GM20000 (cell line): ENCODE results near the gene GDF11.
A peak's percentile ranks its signal among the peaks of the same experiment; 100 is the strongest.

Experiments
- DNase-seq: peaks from one replicate; pipeline ENCODE4 v3.0.0; 2012; ENCODE audit warnings: low spot score
- TF ChIP-seq, protein P1 (sequence below): IDR thresholded peaks from 2 replicates; pipeline ENCODE4 v1.5.1; 2012; ENCODE audit warnings: mild to moderate bottlenecking, control low read depth; ENCODE audit errors: extremely low read depth, missing control alignments

GDF11 gene

DNA sequence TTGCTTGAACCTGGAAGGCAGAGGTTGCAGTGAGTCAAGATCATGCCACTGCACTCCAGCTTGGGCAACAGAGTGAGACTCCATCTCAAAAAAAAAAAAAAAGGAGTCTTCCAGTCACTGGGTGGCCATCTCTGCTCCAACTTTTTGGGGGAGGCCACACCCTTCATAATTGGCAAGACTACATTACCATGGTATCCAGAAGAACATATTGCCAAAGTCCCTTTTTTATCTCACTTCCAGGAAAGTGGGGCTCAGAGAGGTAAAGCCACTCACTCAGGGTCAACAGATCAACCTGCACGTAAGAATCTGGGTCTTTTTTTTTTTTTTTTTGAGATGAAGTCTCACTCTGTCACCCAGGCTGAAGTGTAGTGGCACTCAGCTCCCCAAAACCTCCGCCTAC, 9.1 kb upstream of the GDF11 start:
- no peak for DNase-seq
- TF ChIP-seq, protein P1, sequence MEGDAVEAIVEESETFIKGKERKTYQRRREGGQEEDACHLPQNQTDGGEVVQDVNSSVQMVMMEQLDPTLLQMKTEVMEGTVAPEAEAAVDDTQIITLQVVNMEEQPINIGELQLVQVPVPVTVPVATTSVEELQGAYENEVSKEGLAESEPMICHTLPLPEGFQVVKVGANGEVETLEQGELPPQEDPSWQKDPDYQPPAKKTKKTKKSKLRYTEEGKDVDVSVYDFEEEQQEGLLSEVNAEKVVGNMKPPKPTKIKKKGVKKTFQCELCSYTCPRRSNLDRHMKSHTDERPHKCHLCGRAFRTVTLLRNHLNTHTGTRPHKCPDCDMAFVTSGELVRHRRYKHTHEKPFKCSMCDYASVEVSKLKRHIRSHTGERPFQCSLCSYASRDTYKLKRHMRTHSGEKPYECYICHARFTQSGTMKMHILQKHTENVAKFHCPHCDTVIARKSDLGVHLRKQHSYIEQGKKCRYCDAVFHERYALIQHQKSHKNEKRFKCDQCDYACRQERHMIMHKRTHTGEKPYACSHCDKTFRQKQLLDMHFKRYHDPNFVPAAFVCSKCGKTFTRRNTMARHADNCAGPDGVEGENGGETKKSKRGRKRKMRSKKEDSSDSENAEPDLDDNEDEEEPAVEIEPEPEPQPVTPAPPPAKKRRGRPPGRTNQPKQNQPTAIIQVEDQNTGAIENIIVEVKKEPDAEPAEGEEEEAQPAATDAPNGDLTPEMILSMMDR = no peak

DNA sequence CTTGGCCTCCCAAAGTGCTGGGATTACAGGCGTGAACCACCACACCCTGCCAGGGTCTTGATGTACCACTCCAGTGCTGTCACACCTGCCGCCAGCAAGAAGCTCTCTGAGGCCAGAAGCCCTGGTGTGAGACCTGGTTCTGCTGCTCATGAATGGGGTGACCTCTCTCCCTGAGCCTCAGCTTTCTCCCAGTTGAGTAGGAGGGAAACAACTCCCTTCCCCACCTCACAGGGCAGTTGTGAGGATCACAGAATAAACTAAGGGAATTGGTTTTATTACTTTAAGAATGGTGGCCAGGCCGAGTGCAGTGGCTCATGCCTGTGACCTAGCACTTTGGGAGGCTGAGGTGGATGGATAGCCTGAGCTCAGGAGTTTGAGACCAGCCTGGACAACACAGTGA, 8.3 kb upstream of the GDF11 start:
- TF ChIP-seq, protein P1 = no peak

DNA sequence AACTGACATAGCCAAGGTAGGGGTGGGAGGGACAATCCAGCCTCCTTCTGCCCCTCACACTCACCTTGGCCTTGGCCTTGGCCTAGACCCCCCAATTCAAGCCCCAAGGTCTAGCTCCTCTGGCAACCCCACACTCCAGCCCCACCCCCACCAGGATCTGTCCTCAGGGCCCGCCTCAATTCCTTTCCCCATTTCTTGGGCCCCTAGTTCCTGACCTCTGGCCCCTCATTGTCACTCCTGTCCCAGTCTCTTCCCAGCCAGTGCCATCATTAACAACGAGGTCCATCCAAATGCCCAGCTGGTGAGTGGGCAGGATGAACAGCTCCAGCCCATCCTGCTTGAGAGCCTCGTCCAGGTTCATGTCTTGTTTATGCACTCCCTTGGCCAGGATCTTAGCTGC, 6.8 kb upstream of the GDF11 start:
- no peak for DNase-seq
- TF ChIP-seq, protein P1 = no peak

More for the DNA sequence above, 8.3 kb upstream of the GDF11 start:
- DNase-seq = no peak

DNA sequence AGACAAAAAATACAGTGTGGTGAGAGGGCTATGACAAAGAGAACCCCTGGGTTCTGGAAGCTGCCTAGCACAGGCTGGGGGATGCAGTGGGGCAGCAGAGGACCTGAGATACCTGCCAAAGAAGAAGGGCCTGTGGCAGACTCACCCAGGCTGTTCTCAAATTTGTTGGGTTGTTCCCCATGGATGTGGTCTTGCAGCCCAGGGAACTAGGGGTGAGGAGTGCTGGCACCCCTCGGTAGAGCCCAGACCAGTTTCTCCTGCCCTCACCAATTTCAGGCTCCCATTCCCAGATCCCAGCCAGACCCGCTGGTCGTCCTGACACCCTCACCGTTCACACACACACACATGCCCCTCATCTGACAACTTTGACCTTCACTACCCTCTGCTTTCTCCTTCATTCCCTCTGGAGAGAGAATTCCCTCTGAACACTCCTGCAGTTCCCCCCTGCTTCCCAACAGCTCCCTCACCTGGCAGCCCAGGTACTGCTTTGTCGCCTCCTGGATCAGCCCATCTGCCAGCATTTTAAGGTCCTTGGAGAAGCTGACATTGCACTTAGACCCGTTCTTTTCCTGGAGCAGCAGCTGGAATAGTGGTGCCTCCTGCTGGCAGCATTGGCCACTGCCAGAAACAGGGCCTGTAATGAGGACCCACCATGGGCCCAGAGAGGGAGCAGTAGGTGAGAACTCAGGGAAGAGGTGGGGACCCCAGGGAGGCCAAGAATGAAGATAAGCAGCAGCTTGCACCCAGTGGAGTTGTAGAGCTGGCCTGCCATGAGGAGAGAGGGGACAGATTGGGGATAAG, 5.9 kb upstream of the GDF11 start:
- TF ChIP-seq, protein P1 = peak; percentile 81
- DNase-seq = peak; percentile 63

- TF ChIP-seq, protein P1 = no peak
- DNase-seq = no peak
Measured at GRCh38 chr12:55737581-55738122, 5.3 kb upstream of the GDF11 start.

DNA sequence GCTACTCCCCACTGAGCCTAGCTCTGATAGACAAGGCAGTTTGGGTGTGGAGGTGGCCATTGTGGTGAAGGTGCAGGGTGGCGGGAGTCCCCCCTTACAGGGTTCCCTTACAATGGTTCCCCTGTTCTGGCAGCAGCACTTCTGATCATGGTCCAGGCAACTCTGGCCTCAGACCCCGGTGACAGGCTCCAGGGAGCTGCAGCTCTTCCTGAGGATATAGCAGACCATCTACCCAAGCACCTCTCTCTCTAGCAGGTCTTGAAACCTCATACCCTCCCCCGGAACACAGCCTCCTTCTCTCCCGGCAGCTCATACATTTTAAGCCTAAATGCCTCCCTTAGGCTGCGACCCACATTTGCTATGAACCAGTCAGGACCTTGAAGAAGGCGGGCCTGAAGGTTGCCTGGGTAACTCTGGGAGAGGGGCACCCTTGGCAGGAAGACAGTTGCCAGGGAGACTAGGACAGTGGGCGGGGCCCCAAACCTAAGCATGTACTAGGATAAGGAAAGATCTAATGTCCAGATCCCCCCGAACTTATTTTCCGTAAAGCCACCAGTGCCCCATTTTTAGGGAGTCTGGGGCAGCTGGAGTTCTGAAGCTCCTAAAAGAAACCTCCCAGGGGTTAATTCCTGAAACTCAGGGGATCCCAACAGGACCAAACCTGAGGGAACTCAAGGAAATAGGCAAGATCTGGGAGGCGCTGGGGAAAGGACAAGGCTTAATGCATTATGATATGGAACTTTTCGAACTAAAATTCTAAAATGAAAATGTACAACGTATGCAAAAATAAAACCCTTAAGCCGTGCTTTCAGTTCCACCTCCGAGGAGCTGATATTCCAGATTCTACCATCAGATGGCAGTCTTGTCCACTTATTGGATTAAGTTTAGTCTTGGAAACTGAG, 4.5 kb upstream of the GDF11 start:
- TF ChIP-seq, protein P1 = peak; percentile 71
- peak; percentile 84 for DNase-seq

GRCh38 chr12:55739025-55739378, 3.9 kb upstream of the GDF11 start:
- no peak for DNase-seq
- TF ChIP-seq, protein P1 = no peak
